Pulmonary artery endothelial cell (primary cell): ENCODE measurements around the gene TSHZ2. TPM values are rescaled to one million over a fixed set of nuclear protein-coding genes. Genes with fewer than 3 reads are reported as not detected.
"Not testable (repeated sequence)": the region's sequence is repeated elsewhere in the genome, so short reads cannot be mapped to it uniquely, and the experiment has no call there.

Experiments used
- DNase-seq: peaks from one replicate; pipeline ENCODE4 v3.0.0-alpha.2; 2011; ENCODE audit warnings: low read depth, low spot score
- total RNA-seq: library from RNA; depleted of rRNA; stranded (reverse); fragments of >200 nt; gene quantifications from 2 replicates; pipeline ENCODE4 v1.2.3, GENCODE V29; 2014

TSHZ2 gene
- total RNA-seq, 1 donor from 2014 or later, result not detected

GRCh38 chr20:53334861-53335260, 362.7 kb downstream of the TSHZ2 start:
- no peak for DNase-seq

DNA sequence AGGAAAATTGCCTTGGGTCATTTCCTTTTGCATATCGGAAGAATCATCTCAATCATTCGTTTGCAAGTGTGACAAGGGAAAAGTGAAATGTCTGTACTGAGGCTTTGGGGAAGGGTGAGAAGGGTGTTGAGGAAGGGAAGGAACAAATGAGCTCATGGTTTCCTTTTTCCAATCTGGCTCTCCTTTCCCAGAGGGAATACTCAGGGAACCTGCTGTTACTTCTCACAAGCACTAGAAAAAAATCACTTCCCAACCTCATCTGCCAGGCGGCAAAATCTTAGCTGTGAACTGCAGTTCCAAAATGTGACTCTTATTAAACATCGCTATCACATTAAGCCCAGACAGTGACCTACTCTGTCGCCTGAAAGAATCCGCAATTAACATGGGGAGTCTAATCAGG, 363.4 kb downstream of the TSHZ2 start:
- DNase-seq, result no peak

- DNase-seq, result no peak
These were observed 364.7 kb downstream of the TSHZ2 start for GRCh38 chr20:53336892-53337291.

GRCh38 chr20:53337390-53338101, 365.4 kb downstream of the TSHZ2 start:
- no peak for DNase-seq

DNA sequence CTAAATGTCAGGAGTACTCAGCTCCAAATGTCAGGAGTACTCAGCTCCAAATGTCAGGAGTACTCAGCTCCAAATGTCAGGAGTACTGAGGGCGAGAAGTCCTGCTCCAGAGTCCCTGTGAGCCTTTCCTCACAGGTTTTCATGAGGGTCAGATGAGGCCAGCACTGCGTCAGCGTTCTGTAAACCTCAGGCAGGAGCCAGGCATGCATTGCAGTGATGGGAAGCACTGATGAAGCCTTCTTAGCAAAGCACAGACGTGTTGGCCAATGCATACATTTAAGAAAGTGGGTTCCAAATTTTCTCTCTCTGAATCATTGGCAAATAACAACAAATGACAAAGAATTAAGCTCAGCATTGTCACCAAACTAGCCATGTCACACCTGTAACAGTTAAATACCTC, 366.6 kb downstream of the TSHZ2 start:
- no peak for DNase-seq

DNA sequence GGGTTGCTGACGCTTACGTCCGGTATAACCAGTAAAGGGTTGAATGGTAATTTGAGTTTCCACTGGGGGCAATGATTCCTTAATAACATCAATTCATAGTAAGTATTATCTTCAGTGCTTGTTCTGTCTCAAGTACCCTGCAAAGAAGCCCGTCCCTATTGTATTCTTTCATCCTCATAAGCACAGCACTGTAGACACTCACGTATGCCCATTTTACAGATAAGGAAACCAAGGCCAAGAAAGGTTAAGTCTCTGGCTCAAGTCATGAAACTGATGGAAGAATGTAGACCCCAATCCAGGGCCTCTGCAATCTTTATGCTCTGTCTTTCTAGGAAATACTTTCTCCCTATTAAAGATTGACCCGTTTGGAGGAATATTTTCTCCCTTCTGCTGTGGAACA, 370.3 kb downstream of the TSHZ2 start:
- DNase-seq, result no peak

DNA sequence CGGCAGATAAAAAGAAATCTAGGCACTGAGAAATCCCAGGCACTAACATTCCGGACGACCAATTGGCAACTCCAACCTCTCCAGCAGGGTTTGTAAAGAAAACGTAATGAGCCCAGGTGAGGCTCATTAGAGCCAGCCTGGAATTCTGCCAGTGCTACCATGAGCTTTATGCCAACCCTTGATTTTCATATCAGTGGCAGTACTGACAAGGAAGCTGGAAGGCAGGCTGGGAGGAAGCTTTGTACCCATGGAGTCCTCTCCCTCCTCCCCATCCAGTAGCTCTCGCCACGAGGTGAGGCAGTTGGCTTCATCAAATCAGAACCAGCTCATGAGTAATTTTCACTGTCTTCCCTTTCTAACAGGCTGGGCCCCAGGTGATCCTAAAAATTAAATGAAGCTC, 371.3 kb downstream of the TSHZ2 start:
- DNase-seq, result no peak

DNA sequence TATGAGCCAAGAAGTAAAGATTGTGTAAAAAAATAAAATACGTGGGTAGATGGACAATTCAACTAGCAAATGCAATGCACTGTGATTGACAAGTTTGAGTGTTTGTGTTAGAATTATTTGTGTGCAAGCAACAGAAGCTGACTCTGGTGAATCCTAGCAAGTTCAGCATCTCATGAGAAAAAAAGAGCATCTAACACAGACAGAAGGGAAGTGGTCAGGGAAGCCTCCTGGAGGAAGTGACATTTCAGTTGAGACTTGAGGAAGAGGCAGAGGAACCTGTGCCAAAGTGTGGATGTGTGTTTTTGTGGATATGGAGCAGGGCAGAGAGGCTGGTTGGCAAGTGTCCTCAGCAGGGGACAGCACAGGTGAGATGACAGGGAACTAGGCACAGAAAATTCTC, 372.7 kb downstream of the TSHZ2 start:
- no peak for DNase-seq

- no peak for DNase-seq
These were observed 373.6 kb downstream of the TSHZ2 start for GRCh38 chr20:53345536-53346334.

DNA sequence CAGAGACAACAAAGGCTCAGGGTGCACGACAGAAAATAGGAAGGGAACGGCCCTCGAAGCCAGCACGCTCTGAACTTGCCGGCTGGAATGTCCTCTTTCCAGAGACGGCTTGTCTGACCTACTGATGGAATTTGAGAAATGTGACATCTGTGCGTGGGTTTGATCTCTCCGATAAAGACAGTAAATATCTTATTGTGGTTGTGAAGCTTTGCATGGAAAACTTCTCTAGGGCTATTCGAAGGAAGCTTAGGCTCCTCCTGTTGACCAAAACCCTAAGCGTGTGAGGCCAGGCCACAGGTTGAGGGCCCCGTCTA, 374.1 kb downstream of the TSHZ2 start:
- no peak for DNase-seq

GRCh38 chr20:53349730-53350129, 377.6 kb downstream of the TSHZ2 start:
- DNase-seq, result no peak

- DNase-seq, result no peak
These were observed 380.7 kb downstream of the TSHZ2 start for GRCh38 chr20:53352727-53353440.

- no peak for DNase-seq
These were observed 382.2 kb downstream of the TSHZ2 start for GRCh38 chr20:53354314-53354713.

- DNase-seq, result no peak
These were observed 383.6 kb downstream of the TSHZ2 start for GRCh38 chr20:53355790-53356189.

DNA sequence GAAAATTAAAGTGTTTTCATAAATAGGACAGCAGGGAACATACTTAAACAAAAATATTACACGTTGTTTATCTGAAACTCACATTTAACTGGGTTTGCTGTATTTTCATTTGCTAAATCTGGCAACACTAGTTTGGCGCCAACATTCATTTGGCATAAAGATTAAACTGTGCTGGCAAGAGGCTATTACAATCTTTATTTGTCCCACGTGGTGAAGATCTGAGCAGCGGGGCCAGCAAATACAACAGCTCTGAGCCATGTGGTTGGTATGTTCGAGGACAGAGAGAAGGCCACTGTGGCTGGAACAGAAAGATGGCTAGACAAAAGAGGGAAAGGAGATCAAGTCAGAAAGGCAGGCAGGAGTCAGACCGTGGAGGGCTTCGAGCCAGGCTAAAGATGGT, 387.3 kb downstream of the TSHZ2 start:
- DNase-seq, result no peak

GRCh38 chr20:53360852-53361251, 388.7 kb downstream of the TSHZ2 start:
- DNase-seq, result no peak

- no peak for DNase-seq
These were observed 390.6 kb downstream of the TSHZ2 start for GRCh38 chr20:53362736-53363135.

- DNase-seq, result no peak
These were observed 392.5 kb downstream of the TSHZ2 start for GRCh38 chr20:53364646-53365045.

GRCh38 chr20:53365076-53365475, 392.9 kb downstream of the TSHZ2 start:
- DNase-seq, result no peak

- no peak for DNase-seq
These were observed 393.4 kb downstream of the TSHZ2 start for GRCh38 chr20:53365539-53366075.

DNA sequence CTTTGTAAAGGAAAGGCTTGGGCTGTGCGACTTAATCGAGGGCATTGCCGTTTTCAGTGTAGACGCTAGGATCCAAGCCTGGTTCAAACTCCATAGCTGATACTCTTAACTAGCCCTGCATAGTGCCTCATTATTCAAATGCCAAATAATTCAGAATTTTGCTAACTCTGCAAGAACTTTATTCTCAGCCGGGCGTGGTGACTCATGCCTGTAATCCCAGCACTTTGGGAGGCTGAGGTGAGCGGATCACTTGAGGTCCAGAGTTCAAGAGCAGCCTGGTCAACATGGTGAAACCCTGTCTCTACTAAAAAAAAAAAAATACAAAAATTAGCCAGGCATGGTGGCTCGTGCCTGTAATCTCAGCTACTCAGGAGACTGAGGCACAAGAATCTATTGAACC, 394.8 kb downstream of the TSHZ2 start:
- DNase-seq, result not testable (repeated sequence)

GRCh38 chr20:53369871-53370270, 397.7 kb downstream of the TSHZ2 start:
- DNase-seq, result no peak
